ENCODE measurements around the gene AMBP.

DNA sequence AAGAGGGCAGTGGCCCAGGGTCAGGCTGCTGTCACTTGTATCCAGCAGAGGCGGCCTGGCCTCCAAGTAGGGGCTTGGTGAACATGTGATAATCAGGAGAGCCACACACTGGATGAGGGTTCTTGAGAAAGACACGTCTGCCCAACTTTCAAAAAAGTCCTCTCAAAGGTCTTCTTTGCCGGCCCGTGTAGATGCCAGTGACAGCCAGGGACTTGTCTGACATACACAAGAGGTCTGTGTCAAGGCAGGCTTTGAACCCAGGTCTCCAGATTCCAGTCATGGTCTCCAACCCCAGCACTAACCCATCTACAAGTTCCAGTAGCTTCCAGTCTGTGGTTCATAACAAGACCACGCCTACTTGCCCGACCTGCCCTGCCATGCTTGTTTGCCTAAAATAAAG lies 7.9 kb upstream of the AMBP start:
- TF ChIP-seq CTCF (conservative IDR thresholded peaks at IDR 0.05; ENCODE audit: low read depth, low read length) = no peak
- no peak for TF ChIP-seq EZH2 (IDR thresholded peaks at IDR 0.05; ENCODE audit: borderline replicate concordance, low read depth, low read length, poor library complexity, severe bottlenecking)

Measured in A673 (cell line).